Posterior cingulate gyrus (tissue), 11 donors: ENCODE data around the gene POLH.

Source experiments
- DNase-seq, 10 donors: peaks; one replicate each; pipeline versions ENCODE4 v3.0.0 to v3.0.0-alpha.2; 2020 to 2021; ENCODE audit warnings: mixed read lengths in 3 of 10
- intact Hi-C: fragments of 100-400 bp; cut with DNase I; formaldehyde crosslinking; loops from one replicate; pipeline ENCODE4 v1.15.1; 2023

POLH gene

DNA sequence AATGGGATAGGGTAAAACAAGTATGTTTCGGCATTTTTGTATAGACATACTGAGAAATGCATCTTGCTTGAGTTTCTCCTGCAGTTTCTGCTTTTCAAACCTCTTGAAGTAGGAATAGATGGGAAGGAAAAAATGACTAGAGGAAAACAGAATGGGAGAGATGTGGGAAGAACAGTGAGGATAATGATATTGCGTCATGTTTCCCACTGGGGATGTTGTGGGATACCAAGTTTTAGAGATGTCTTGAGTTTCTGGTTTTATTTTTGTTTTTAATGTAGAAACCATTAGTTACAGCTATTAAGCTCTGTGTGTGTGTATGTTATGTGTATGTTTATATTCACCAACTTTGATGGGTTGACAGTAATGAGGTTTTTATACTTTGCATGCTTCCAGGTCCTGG is 24.6 kb downstream of the POLH start:
- intact Hi-C loops: no loop called here
- no peak for DNase-seq

DNA sequence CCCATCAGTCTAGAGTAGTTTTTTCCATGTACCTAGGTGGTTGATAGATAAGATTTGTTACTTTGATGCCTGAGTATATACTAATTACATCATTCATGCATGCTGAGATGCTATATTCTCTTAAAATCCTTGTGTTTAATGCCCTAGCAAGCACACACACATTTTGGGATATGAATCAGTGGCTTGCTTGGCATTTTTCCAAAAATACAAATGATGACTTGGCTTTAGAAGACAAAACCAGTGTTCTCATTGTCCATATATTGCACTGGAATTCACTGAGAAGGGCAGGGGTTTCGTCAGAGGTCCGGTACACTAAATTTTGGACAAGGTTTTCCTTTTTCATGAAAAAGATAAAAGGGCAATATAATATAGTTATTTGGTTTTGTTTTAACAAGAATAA is 28.2 kb downstream of the POLH start:
- no peak for DNase-seq
- intact Hi-C loops: no loop called here

DNA sequence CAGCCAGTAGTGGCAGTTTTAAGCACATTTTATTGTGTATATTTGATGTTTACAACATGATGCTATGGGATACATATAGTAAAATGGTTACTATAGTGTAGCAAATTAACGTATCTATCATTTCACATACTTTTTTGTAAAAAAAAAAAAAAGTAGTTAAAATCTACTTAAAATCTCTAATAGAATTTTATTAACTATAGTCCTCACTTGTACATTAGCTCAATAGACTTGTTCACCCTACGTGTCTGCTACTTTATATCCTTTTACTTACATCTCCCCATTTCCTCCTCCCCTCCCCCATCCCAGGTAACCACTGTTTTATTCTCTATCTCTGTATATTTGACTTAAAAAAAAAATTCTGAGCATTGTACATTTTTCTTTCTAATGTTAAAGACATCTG is 30.0 kb downstream of the POLH start:
- DNase-seq: no peak
- intact Hi-C loops: no loop called here

DNA sequence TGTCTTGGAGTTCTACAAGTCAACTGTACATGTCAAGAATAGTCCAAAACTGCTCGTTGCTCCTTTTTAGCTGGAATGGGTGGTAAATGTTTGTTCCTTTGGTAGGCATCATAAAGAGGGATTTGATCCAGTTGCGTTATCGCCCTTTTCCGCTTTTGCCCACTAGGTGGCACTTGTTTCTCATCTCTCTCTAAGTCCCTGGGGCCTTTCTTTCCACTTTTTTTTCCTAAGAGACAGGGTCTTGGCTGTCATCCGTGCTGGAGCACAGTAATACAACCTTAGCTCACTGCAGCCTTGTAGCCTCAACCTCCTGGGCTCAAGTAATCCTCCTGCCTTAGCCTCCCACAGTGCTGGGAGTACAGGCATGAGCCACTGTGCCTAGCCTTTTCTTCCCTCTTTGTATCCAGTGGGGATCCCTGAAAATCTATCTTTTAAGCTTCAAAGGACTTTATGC is 32.4 kb downstream of the POLH start:
- intact Hi-C loops: loop anchor here (2.0 kb wide), 1 partner anchor 470 kb away; no protein-coding TSS in a partner anchor
- peak in 8 of 10 donors; percentile 38 to 91 (median 66) for DNase-seq

DNA sequence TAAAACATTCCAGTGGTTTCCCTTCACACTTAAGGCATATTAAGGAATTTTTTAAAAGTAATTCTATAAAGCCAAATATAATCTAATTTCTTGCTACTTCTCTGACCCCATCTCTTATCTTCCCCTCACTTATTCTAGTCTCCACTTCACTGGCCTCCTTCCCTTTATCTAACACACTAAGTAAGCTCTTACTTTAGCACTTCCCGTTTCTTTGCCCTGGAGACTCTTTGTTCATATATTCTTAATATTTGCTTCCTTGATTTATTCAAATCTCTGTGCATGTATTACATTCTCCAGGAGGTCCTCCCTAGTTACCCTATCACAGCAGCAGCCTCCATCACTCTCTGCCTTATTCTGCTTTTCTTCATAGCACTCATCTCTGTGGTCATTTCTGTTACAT is 32.8 kb downstream of the POLH start:
- intact Hi-C loops: loop anchor here (2.0 kb wide), 1 partner anchor 470 kb away; no protein-coding TSS in a partner anchor
- DNase-seq: peak in 1 of 10 donors; percentile 5

DNA sequence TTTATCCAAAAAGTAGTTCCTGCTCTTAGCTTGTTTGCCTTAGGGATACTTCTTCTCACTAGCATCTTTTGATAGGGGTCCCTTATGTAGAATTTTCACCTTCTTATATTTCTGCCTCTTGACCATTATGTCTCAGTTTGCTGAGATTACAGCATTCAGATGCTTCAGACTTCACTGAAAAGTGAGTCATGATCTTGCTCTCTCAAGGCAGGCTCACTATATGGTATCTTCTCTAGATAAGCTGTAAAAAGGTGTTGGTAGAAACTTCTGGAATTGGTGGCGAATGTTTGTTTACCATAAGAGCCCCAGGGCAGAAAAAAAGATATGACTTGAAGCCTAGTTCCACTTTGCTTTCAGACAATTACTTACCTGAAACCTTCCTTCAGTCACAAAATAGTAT is 33.4 kb downstream of the POLH start:
- DNase-seq: no peak
- intact Hi-C loops: loop anchor here (2.0 kb wide), 1 partner anchor 469 kb away; no protein-coding TSS in a partner anchor

DNA sequence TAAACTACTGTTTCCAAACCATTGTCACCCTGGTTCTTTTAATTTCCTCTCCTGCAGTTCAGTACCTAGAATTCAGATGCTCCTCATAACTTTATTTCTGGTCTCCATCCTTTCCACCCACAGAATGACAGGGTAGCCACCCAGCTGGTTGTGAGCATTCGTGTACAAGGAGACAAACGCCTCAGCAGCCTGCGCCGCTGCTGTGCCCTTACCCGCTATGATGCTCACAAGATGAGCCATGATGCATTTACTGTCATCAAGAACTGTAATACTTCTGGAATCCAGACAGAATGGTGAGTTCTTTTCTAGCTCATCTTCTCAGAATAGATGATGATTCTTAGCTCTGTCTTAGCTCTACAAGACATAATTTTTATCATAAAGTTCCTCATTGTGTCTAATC is 34.4 kb downstream of the POLH start:
- intact Hi-C loops: no loop called here
- DNase-seq: peak in 2 of 10 donors; percentile 38 to 85

DNA sequence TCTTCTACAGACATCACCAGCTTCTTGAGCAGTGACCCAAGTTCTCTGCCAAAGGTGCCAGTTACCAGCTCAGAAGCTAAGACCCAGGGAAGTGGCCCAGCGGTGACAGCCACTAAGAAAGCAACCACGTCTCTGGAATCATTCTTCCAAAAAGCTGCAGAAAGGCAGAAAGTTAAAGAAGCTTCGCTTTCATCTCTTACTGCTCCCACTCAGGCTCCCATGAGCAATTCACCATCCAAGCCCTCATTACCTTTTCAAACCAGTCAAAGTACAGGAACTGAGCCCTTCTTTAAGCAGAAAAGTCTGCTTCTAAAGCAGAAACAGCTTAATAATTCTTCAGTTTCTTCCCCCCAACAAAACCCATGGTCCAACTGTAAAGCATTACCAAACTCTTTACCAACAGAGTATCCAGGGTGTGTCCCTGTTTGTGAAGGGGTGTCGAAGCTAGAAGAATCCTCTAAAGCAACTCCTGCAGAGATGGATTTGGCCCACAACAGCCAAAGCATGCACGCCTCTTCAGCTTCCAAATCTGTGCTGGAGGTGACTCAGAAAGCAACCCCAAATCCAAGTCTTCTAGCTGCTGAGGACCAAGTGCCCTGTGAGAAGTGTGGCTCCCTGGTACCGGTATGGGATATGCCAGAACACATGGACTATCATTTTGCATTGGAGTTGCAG is 37.9 kb downstream of the POLH start:
- DNase-seq: peak in 1 of 10 donors; percentile 70

DNA sequence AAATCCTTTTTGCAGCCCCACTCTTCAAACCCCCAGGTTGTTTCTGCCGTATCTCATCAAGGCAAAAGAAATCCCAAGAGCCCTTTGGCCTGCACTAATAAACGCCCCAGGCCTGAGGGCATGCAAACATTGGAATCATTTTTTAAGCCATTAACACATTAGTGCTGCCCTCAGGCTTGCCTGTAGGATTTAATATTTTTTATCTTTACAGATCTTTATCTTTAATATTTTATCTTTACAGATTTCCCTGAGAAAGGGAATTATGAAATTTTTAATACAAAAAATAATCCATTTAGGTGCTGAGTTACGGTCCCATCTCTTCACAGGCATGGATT is 38.4 kb downstream of the POLH start:
- intact Hi-C loops: no loop called here
- no peak for DNase-seq

More for the DNA sequence above, 37.9 kb downstream of the POLH start:
- intact Hi-C loops: no loop called here

DNA sequence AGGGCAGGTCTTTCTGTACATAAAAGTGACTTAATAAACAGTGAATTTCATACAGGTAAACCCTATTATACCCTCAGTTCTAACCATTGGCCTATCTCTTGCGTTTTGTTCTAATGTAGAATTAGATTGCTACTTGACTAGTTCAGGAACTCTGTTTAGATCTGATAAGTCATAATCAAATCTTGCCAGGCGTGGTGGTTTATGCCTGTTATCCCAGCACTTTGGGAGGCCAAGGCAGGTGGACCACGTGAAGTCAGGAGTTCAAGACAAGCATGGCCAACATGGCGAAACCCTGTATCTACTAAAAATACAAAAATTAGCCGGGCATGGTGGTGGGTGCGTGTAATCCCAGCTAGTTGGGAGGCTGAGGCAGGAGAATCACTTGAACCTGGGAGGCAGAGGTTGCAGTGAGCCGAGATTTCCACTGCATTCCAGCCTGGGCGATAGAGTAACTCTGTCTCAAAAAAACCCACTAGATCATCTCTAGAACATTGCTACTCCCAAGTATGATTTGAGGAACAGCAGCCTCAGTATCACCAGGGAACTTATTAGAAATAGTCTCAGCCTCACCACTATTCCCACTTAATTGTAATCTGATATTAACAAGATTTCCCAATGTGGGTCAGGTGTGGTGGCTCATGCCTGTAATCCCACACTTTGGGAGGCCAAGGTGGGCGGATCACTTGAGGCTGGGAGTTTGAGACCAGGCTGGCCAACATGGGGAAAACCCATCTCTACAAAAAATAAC is 40.9 kb downstream of the POLH start:
- peak in 1 of 10 donors; percentile 8 for DNase-seq
- intact Hi-C loops: no loop called here

DNA sequence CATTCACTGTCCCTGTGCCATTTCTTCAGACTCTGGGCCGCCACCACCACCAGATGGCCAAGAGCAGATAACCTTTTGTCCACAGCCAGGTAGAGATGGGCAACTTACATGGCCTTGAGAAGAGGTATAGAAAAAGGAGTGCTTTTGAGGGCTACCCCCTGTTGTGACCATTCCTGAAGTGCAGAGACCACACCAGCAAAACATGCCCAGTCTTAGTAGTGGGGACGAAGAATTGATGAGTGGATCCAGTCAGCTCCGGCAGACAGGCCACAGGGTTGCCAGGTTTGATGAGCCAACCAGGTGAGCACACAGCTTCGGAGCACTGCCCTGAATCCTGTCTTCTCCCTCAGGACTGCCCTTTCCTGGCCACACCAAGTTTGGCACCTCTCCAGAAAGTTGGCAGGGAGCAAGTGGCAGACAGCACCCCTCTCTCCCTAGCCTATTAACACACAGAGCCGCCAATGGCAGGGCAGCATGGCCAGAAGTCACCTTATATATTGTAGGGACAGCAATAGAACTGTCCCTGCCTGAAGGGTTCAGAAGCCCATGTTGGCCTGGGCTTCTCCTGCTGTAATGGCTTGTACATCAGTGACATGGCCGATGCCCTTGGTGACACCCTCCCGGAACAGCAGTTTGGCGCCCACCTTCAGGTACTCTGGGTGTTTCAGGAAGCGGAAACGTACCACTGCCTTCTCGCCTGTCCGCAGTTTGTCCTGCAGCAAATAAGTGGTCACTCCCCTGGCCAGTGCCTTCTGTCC is 45.3 kb downstream of the POLH start:
- peak in 2 of 10 donors; percentile 49 to 81 for DNase-seq
- intact Hi-C loops: no loop called here

DNA sequence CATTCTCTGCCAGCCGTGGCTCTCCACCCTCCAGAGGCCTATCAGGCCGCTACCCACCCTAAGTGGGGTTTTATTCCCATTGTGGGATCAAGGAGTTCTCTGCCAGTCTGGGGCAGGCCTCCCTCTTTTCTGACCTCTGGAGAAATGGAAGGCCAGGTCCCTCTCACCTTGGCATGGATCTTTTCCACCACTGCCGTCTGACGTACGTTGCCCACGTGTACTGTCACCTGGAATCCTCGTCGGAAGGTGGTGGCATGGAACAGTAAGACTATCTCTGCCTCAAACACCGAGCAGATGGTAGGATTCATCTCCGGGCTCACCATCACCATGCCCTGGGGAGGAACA is 45.8 kb downstream of the POLH start:
- DNase-seq: peak in 2 of 10 donors; percentile 24 to 29
- intact Hi-C loops: no loop called here

DNA sequence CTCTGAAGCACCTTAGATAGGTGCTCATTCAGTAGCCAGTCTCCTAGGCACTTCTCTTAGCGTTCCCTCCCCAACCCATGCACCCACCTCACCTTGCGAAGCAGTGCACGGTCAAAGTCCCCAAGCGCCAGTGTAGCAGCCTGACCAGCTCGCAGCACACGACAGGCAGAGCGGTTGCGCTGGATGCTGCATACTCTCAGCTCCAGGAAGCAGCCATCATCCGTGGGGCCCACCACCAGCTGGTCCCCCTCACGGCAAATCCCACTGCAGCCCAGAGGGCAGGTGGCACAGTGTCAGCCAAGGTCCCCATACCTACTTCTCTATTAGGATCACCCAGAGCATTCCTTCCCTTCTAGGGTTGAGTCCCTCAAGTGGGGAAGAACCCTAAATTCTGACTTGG is 46.6 kb downstream of the POLH start:
- peak in 1 of 10 donors; percentile 48 for DNase-seq
- intact Hi-C loops: no loop called here

DNA sequence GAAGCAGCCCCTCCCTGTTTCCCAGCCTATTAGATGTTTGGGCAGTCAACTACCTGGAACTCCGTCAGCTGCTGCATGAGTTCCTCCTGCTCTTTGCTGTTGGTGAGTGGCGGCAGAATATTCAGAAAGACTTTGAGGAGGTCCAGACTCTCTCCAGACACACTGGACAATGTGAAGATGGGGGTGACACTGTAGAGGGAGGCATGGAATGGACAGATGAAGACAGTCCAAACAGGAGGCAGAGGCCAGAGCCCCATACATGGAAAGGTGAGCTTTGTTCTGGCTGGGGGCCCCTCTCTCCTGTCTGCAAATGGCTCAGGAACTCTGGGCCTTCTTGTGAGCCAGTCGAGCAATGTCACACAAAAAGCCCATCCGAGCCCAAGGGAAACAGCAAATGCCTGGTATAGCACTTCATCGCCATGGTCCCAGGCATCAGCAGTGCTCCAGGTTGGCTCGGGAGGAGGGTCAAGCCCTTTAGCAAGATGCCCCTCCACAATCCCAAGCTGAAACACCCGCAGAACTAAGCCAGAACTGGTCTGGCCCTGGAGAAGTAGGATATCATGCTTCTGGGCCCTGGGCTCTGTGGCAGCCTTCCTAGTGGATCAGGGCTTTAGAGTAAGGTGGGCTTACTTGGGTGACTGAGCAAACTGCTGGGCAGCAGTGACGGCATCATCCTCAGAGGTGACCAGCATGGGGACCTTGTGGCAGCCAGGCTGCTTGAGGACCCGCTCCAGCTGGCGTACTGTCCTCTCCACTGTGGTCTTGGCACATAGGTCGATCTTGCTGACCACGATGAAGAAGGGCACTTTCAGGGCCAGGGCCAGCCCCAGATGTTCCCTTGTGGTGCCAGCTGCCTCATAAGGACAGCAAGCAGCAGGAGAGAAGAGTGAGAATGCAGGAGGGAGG is 48.1 kb downstream of the POLH start:
- peak in 2 of 10 donors; percentile 42 to 55 for DNase-seq
- intact Hi-C loops: no loop called here

DNA sequence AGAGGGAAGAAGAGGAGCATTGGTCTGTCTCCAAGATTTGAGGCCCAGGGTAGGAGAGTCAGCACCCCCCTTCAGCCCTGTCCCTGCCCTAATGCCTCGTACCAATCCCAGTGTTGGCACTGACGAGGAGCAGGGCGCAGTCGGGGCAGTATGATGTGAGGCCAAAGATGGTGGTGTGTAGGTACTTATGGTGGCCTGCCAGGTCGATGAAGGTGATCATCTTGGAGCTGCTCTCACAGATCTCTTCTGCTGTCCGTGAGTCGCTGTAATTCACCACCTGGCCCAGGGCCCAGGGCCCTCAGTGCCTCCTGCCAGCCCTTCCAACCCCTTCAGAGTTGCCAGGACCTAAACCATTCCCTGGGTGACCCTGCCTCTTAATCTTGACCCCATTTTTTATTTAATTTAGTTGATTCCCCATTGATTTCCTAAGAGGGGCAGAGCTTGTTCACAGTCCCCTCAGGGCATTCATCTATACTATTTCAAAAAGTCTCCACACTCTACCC is 48.9 kb downstream of the POLH start:
- intact Hi-C loops: no loop called here
- DNase-seq: peak in 2 of 10 donors; percentile 33 to 38

DNA sequence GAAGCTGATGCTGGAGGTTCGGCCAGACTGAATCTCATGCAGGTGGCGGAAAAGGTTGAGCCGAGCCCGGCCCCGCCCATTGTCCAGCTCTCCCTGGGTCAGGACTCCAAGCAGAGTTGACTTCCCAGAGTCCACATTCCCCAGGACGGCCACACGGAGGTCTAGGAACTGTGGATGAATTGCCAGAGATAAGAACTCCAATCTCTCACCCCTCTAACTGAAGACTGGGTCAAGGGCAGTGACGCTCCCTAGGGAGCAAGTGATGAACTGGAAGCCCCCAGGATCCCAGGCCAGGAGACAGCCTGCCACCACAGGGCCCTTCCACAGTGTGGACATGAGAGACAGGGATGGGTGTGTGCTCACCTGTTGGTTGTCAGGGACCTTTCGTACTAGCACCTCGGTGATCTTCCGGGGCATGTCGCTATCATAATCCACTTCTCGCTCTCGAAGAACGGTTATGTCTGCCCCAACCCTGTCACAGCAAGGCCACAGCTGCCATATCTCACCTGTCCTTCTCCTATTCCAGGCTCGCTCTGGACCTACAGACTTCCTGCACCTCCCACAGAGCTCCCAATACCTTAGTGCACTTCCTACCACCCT is 49.5 kb downstream of the POLH start:
- intact Hi-C loops: no loop called here
- peak in 2 of 10 donors; percentile 70 to 81 for DNase-seq

DNA sequence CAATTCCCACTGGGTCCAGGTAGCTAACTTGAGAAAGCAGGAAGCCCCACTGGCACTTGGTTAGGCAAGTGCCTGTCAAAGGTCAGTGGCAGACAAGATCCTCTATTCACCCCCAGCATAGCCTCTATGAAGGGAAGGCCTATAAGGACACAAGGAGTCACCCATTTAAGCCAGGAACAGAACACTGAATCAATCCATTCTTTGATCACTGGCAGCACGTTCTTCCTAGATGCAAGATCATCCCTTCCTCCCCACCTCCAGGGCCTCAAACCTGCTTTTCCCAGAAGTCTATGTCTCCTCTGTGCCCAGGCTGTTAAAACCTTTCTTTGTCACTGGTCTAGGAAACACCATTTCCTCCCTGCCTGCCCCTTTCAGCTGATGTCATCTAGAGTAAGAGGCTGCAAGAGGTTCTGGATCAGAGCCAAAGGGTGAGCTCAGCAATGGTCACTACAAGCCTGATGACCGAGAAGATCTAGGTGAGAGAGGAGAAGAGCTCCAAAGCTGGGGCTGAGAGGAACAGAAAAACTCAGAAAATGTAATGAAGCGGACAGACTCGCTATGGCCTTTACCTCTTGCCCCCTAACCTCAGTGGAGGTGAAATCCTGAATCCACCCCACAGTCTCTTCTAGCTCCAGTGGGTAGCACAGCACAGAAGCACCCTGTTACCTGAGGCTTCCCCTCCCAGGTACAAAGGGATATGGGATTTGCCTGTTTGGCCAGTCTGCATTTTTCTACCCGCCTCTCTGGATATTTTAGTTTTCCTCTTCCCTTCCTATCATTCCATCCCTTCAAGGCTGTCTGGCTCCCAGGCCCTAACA is 51.2 kb downstream of the POLH start:
- DNase-seq: peak in 1 of 10 donors; percentile 35
- intact Hi-C loops: no loop called here

DNA sequence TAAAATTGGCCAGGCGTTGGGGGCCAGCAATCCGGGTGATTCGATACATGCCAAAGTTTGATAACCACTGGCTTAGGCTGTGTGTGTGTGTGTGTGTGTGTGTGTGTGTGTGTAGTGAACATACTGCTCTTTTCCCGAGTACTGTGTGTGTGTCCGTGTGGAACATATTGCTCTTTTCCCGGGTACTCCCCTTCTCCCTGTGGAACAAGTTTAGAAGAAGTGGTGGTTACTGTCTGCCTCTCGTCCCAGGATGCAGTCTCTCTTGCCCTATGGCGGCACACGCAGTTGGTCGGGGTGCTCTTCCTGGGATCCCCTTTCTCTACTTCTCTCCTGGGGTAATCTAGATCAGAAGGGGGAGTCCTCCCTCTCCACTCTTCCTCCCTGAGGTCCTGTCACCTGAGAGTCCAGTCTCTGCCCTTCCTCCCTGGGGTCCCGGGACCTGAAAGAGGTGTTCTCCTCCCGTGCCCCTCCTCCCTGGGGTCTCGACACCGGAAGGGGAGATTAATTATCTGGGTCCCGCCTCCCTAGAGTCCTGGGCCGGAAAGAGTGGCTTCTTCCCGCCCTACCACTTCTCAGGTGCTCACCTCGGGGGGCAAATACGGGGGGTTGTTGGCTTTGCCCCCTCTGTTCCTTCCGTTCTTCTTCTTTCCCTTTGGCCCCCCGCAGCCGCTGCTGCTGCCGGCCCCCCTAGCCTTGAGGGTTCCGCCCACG is 52.6 kb downstream of the POLH start:
- peak in 1 of 10 donors; percentile 34 for DNase-seq
- intact Hi-C loops: no loop called here
